Inflammatory macrophage (primary cell): ENCODE measurements around the gene APOBEC2.
"Not testable (repeated sequence)": the region's sequence is repeated elsewhere in the genome, so short reads cannot be mapped to it uniquely, and the experiment has no call there.

Source experiments
- DNase-seq, 2 donors: peaks; one replicate each; pipeline ENCODE4 v3.0.0-alpha.2; 2020 to 2022
- total RNA-seq, 18 experiments: gene quantifications; one replicate each; lab custom pipeline; 2026; ENCODE audit warnings: mixed read lengths in 6 of 18, inconsistent platforms in 2 of 18; lab: John Stamatoyannopoulos, UW

APOBEC2 gene
- total RNA-seq: 0 to 0.06 (median 0) reads per million in 18 experiments

- DNase-seq: no peak
Measured at GRCh38 chr6:41053041-41053440, at the start of gene APOBEC2. TSS of gene APOBEC2 (plus strand) at chr6:41053202. CDS start at chr6:41053348, 146 bp downstream.

- DNase-seq: peak; percentile 76 to 79
Measured at GRCh38 chr6:41006217-41006616, 46.8 kb upstream of the APOBEC2 start.

GRCh38 chr6:41006980-41007379 is 46.0 kb upstream of the APOBEC2 start:
- not testable (repeated sequence) for DNase-seq

- no peak for DNase-seq
Measured at GRCh38 chr6:41008011-41008410, 45.0 kb upstream of the APOBEC2 start.

- no peak for DNase-seq
Measured at GRCh38 chr6:41009669-41010068, 43.3 kb upstream of the APOBEC2 start.

GRCh38 chr6:41011673-41012072 is 41.3 kb upstream of the APOBEC2 start:
- no peak for DNase-seq

GRCh38 chr6:41013466-41014153 is 39.4 kb upstream of the APOBEC2 start:
- DNase-seq: peak; percentile 16 to 26

- DNase-seq: no peak
Measured at GRCh38 chr6:41014780-41015179, 38.2 kb upstream of the APOBEC2 start.

- DNase-seq: not testable (repeated sequence)
Measured at GRCh38 chr6:41015860-41016259, 37.1 kb upstream of the APOBEC2 start.

- no peak for DNase-seq
Measured at GRCh38 chr6:41017663-41018062, 35.3 kb upstream of the APOBEC2 start.

- no peak for DNase-seq
Measured at GRCh38 chr6:41021832-41022231, 31.2 kb upstream of the APOBEC2 start.

- DNase-seq: no peak
Measured at GRCh38 chr6:41022294-41022693, 30.7 kb upstream of the APOBEC2 start.

GRCh38 chr6:41023114-41023513 is 29.9 kb upstream of the APOBEC2 start:
- no peak for DNase-seq

GRCh38 chr6:41025966-41026530 is 27.0 kb upstream of the APOBEC2 start:
- DNase-seq: no peak

GRCh38 chr6:41027241-41027640 is 25.8 kb upstream of the APOBEC2 start:
- DNase-seq: no peak

GRCh38 chr6:41027799-41028560 is 25.0 kb upstream of the APOBEC2 start:
- DNase-seq: peak; percentile 76 to 77

- DNase-seq: no peak
Measured at GRCh38 chr6:41028561-41029412, 24.2 kb upstream of the APOBEC2 start.

GRCh38 chr6:41032830-41033229 is 20.2 kb upstream of the APOBEC2 start:
- no peak for DNase-seq

- DNase-seq: no peak
Measured at GRCh38 chr6:41033776-41034175, 19.2 kb upstream of the APOBEC2 start.

GRCh38 chr6:41036186-41036585 is 16.8 kb upstream of the APOBEC2 start:
- DNase-seq: no peak

- DNase-seq: no peak
Measured at GRCh38 chr6:41036601-41037000, 16.4 kb upstream of the APOBEC2 start.

- DNase-seq: no peak
Measured at GRCh38 chr6:41037107-41037900, 15.7 kb upstream of the APOBEC2 start.
